Cardiac muscle cell (in vitro differentiated cells and primary cell): ENCODE measurements around the gene SMIM35. TPM values are rescaled to one million over a fixed set of nuclear protein-coding genes. Genes with fewer than 3 reads are reported as not detected.

Experiments used
- DNase-seq, 2 donors: peaks; one replicate each; pipeline versions ENCODE4 v3.0.0 to v3.0.0-alpha.2; 2010 to 2017; ENCODE audit warnings: low read depth in 1 of 2, low spot score in 1 of 2
- H3K27ac ChIP-seq: fragments of 200-600 bp; sonication (generic); 2 replicates; pipeline ENCODE4 v1.5.1; 2016
- H3K27me3 ChIP-seq: fragments of 200-600 bp; sonication (generic); 2 replicates; pipeline ENCODE4 v1.6.0; 2016; ENCODE audit warnings: control low read depth
- H3K36me3 ChIP-seq: fragments of 200-600 bp; sonication (generic); 2 replicates; pipeline ENCODE4 v1.5.1; 2016; ENCODE audit warnings: control low read depth
- H3K4me1 ChIP-seq: fragments of 200-600 bp; sonication (generic); 2 replicates; pipeline ENCODE4 v1.8.1; 2017; ENCODE audit warnings: low read depth, mild to moderate bottlenecking, mixed run types
- H3K4me3 ChIP-seq: fragments of 200-600 bp; sonication (generic); 2 replicates; pipeline ENCODE4 v1.5.1; 2016; ENCODE audit warnings: mild to moderate bottlenecking
- H3K9me3 ChIP-seq: fragments of 200-600 bp; sonication (generic); 2 replicates; pipeline ENCODE4 v1.5.1; 2017; ENCODE audit warnings: low read depth, mild to moderate bottlenecking, control low read depth
- polyA plus RNA-seq: library from polyadenylated mRNA; unstranded; fragments of >200 nt; fragmentation: Nextera tagmentation; extraction: Ambion mirVana; gene quantifications from 2 replicates; pipeline ENCODE4 v1.2.1, GENCODE V29; 2016
- total RNA-seq: library from RNA; depleted of rRNA; stranded (reverse); fragments of >200 nt; gene quantifications from 2 replicates; pipeline ENCODE4 v1.2.3, GENCODE V29; 2016
- TF ChIP-seq, protein P1 (sequence below): IDR thresholded peaks from 2 replicates; pipeline ENCODE4 v1.5.1; 2012; ENCODE audit warnings: low read depth, mild to moderate bottlenecking, low read length

The SMIM35 gene
- total RNA-seq (not detected in 2 replicates), polyA plus RNA-seq (not detected in 2 replicates)

DNA sequence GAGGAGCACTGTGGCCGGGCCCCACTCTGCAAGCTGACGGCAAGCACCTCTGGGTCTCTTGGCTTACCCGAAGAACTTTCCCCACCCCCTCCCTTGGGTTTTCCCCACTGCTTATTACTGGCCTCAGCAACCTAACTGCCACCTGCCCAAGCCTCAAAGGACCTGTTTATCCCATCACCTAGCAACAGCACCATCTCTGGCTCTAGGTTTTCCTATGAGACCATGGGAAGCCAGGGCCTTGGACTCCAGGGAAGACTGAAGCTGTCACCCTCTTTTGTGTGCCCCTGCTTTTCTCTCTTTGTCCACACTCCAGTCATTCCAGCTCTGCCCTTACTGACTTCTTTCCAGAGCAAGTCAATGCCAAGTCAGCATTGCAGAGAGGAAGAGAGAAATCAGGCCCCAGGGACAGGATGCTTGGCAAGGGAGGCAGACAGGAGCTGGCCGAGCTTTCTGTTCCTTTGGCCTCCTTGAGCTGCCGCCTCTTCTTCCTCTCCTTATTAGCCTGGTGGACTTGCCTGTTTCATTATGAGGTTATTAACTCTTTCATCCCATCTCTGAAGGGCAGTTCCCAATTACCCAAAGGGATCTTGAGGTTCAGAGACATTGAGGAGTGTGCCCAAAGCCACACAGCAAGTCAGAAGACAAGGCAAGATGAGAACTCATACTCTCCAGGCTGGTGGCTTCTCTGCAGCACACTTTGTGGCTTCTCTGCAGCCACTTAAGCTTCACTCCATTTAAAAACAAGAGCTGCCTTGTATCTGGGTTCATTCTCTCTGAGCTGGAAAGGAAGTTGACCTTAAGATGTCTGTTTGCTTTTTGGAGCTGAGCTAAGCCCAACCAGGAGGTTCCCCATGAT, at the start of gene SMIM35:
Gene SMIM35, minus strand, starts transcription at position 51 of the 856 bp plus-strand sequence. CDS start 206 bp downstream, outside the sequence.
- Histone ChIP-seq H3K27ac (no peak within 1 kb of the TSS), H3K4me1 (peaks cover 19% of the 10 kb centered on the region), H3K36me3 (no peaks in the 10 kb centered on the region), H3K27me3 (no peaks in the 10 kb centered on the region), H3K9me3 (no peaks in the 10 kb centered on the region), H3K4me3 (no peak within 1 kb of the TSS)
- TF ChIP-seq, protein P1, sequence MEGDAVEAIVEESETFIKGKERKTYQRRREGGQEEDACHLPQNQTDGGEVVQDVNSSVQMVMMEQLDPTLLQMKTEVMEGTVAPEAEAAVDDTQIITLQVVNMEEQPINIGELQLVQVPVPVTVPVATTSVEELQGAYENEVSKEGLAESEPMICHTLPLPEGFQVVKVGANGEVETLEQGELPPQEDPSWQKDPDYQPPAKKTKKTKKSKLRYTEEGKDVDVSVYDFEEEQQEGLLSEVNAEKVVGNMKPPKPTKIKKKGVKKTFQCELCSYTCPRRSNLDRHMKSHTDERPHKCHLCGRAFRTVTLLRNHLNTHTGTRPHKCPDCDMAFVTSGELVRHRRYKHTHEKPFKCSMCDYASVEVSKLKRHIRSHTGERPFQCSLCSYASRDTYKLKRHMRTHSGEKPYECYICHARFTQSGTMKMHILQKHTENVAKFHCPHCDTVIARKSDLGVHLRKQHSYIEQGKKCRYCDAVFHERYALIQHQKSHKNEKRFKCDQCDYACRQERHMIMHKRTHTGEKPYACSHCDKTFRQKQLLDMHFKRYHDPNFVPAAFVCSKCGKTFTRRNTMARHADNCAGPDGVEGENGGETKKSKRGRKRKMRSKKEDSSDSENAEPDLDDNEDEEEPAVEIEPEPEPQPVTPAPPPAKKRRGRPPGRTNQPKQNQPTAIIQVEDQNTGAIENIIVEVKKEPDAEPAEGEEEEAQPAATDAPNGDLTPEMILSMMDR: no peak
- no peak for DNase-seq

DNA sequence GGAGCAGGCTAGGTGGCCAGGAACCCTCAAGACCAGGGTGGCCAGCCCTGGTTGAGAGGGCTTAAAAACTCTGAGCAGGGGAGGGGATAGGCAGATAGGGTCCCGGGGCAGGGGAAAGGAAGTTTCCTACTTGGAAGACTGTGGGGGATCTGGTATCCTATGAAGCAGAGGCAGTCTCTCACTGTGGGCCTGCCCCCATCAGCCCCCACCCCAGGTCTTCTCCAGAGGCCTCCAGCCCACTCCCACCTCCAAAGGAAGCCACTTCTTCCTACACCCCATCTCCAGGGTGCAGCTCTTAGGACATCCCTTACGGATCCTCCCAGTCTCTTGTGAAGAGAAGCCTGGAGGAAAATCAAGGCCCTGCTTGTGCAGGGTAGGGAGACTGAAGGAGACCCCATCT, 49.6 kb upstream of the SMIM35 start:
- H3K36me3 ChIP-seq: no peaks in the 10 kb centered on the region
- H3K9me3 ChIP-seq: no peaks in the 10 kb centered on the region
- H3K27me3 ChIP-seq: peaks cover 29% of the 10 kb centered on the region
- H3K4me1 ChIP-seq: no peaks in the 10 kb centered on the region
- no peak overlapping the region for H3K4me3 ChIP-seq
- TF ChIP-seq, protein P1: no peak
- H3K27ac ChIP-seq: no peak overlapping the region
- no peak for DNase-seq

DNA sequence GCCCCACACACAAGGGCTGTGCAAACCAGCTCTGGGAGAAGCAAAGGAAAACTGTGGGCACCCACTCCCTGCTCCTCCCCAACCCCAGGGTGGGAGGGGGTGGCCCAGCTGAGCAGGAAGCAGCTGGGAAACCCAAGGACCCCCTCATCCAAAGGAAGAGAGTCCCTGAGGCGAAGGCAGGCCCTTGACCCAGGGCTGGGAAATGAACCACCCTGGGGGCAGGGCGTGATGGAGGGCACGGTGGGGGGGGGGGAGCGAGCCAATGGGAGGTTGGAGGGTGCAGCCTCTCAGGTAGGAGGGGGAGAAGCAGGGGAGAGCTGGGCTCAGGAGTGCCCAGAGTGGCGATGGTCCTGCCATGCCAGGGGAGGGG, 49.0 kb upstream of the SMIM35 start:
- Histone ChIP-seq H3K9me3 (no peaks in the 10 kb centered on the region), H3K36me3 (no peaks in the 10 kb centered on the region), H3K4me1 (no peaks in the 10 kb centered on the region), H3K4me3 (no peak overlapping the region), H3K27ac (no peak overlapping the region), H3K27me3 (peaks cover 23% of the 10 kb centered on the region)
- no peak for DNase-seq
- TF ChIP-seq, protein P1: no peak

DNA sequence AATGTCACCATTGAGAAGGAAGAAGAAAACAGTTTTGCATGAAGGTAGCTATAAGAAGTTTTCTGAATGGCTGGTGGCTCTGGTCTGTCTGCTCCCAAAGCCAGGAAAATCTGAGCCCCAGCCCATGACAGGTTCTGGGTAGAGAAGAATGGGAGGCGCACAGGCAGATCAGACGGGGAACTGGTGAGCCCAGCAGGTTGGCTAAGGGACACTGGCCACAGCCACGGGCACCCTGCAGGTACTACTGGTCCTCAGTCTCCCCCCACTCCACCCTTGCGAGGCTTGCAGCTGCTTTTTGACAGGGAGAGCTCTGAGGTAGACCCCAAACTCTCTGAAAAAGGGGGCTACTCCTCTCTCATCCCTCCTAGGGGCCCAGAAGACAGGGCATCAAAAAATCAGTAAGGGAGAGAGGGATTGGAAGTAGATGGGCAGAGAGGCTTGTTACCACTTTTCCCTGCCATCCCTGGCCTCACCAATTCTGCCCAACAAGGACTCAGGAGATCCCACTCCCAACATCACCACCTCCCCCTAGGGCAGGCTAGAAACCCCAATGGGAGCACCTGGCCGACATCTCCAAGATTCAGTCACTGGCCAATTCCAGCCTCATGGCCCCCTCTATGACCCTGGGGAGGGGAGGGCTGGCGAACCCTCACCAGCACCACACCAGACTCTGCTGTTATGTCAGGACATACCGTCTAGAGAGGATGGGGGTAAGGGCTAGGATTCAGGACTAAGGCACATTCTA, 48.5 kb upstream of the SMIM35 start:
- no peak for DNase-seq
- Histone ChIP-seq H3K9me3 (no peaks in the 10 kb centered on the region), H3K4me1 (no peaks in the 10 kb centered on the region), H3K27me3 (peaks cover 18% of the 10 kb centered on the region), H3K36me3 (no peaks in the 10 kb centered on the region), H3K4me3 (no peak overlapping the region), H3K27ac (no peak overlapping the region)
- TF ChIP-seq, protein P1: no peak

DNA sequence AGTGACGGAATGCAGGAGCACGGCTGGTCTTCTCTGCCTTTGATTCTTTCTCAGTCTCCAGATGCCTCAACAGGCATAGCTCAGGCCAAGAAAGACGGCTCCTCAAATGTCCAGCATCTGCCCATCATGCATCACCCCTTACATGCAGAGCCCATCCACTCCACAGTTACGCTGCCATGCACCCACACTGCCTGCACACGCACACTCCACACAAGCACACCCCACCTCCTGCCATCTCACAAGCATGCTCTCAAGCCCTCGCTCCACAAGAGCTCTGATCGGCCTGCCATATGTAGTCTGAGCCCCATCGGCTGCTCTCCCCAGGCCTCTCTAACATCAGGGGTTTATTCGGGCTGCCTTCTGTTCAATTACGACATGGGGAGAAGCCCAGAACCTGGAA, 47.1 kb upstream of the SMIM35 start:
- Histone ChIP-seq H3K4me1 (no peaks in the 10 kb centered on the region), H3K9me3 (no peaks in the 10 kb centered on the region), H3K27me3 (peaks cover 16% of the 10 kb centered on the region), H3K4me3 (no peak overlapping the region), H3K36me3 (no peaks in the 10 kb centered on the region), H3K27ac (no peak overlapping the region)
- TF ChIP-seq, protein P1: no peak
- no peak for DNase-seq
